Kidney (tissue), 14 donors: Measurements from ENCODE around the gene TCERG1L. TPM values are rescaled to one million over a fixed set of nuclear protein-coding genes. Genes with fewer than 3 reads are reported as not detected.

Source experiments
- DNase-seq, 5 donors: peaks; one replicate each; pipeline ENCODE4 v3.0.0-alpha.2; 2013 to 2020
- FAIRE-seq: peaks from 2 replicates; lab custom pipeline; 2012; peaks lifted over from hg19 to GRCh38; lab: Jason Lieb, UNC
- H3K27ac ChIP-seq, 2 donors: one replicate each; pipeline ENCODE4 v1.7.0; 2013; ENCODE audit warnings: low read depth in 2 of 2, low read length in 2 of 2, inconsistent platforms in 1 of 2
- H3K27me3 ChIP-seq: one replicate; pipeline ENCODE4 v1.7.1; 2013; ENCODE audit warnings: low read length, inconsistent platforms; ENCODE audit not compliant: control insufficient read depth, insufficient read depth
- H3K36me3 ChIP-seq, 3 donors: one replicate each; pipeline versions ENCODE4 v1.7.0 to v1.7.1; 2013; ENCODE audit warnings: low read length in 3 of 3, control low read depth in 1 of 3, inconsistent platforms in 1 of 3; ENCODE audit not compliant: insufficient read depth in 3 of 3, control insufficient read depth in 2 of 3
- H3K4me1 ChIP-seq, 3 donors: one replicate each; pipeline versions ENCODE4 v1.7.0 to v1.7.1; 2013; ENCODE audit warnings: low read length in 3 of 3, inconsistent platforms in 1 of 3, low read depth in 1 of 3; ENCODE audit not compliant: control insufficient read depth in 2 of 3, insufficient read depth in 2 of 3
- H3K4me3 ChIP-seq, 3 donors: one replicate each; pipeline versions ENCODE4 v1.7.0 to v1.8.1; 2013; ENCODE audit warnings: low read length in 3 of 3, control low read depth in 1 of 3, inconsistent platforms in 1 of 3
- H3K9ac ChIP-seq, 3 donors: one replicate each; pipeline versions ENCODE4 v1.7.0 to v1.7.1; 2013; ENCODE audit warnings: low read length in 3 of 3, control low read depth in 1 of 3, inconsistent platforms in 1 of 3
- H3K9me3 ChIP-seq, 3 donors: one replicate each; pipeline versions ENCODE4 v1.7.0 to v1.7.1; 2013; ENCODE audit warnings: low read length in 3 of 3, control low read depth in 1 of 3, inconsistent platforms in 1 of 3; ENCODE audit not compliant: control insufficient read depth in 2 of 3, insufficient read depth in 1 of 3
- CTCF ChIP-seq: IDR thresholded peaks from 3 replicates; pipeline ENCODE4 v1.5.1; 2012; ENCODE audit warnings: mild to moderate bottlenecking, moderate library complexity, borderline replicate concordance; ENCODE audit not compliant: insufficient read depth; ENCODE audit errors: extremely low read depth
- intact Hi-C: fragments of 100-400 bp; cut with DNase I; formaldehyde crosslinking; loops from one replicate; pipeline ENCODE4 v1.11.1; 2022
- polyA plus RNA-seq: library from polyadenylated mRNA; stranded (reverse); fragments of 350-450 nt; fragmentation: Illumina TruSeq; extraction: RNeasy Lipid Tissue Mini Kit (QIAGEN cat#74804); gene quantifications from one replicate; pipeline ENCODE4 v1.2.3, GENCODE V29; 2014; ENCODE audit warnings: low read depth, low replicate concordance; ENCODE audit not compliant: insufficient read depth
- total RNA-seq: library from RNA; stranded (reverse); fragmentation: NEBNext Ultra II Directional; extraction: Animal tissue kit (Norgen Biotek cat#: 25700); gene quantifications from one replicate; pipeline ENCODE4 v1.2.1, GENCODE V29; 2021
- donor health status: control.
- donor health status: control.
- donor health status: control.
- donor health status: control.
- donor health status: control.
- donor health status: DM: yes; HTN: yes; CAD: no.
- donor health status: Normal renal cell carcinoma (clear cell type).

The TCERG1L gene
- total and polyA plus RNA-seq, 2 donors from 2014 or later: not detected

GRCh38 chr10:131198401-131198800 lies 113.1 kb downstream of the TCERG1L start:
- no peak for TF ChIP-seq CTCF
- intact Hi-C loops: no loop called here
- no peak overlapping the region for H3K4me3 ChIP-seq
- peaks cover 0 to 2% (median 0%) of the 10 kb centered on the region in 3 donors for H3K9me3 ChIP-seq
- FAIRE-seq: no peak
- peak in 1 of 5 donors; percentile 25 for DNase-seq
- no peaks in the 10 kb centered on the region for H3K27me3 ChIP-seq
- H3K36me3 ChIP-seq: no peaks in the 10 kb centered on the region
- no peaks in the 10 kb centered on the region for H3K4me1 ChIP-seq
- H3K27ac ChIP-seq: no peak overlapping the region
- no peak overlapping the region for H3K9ac ChIP-seq

- no peak for TF ChIP-seq CTCF
- H3K27me3 ChIP-seq: no peaks in the 10 kb centered on the region
- H3K27ac ChIP-seq: no peak overlapping the region
- H3K9me3 ChIP-seq: peaks cover 0 to 4% (median 2%) of the 10 kb centered on the region in 3 donors
- H3K4me1 ChIP-seq: no peaks in the 10 kb centered on the region
- DNase-seq (peak in 1 of 5 donors; percentile 39), FAIRE-seq (no peak)
- no peak overlapping the region for H3K4me3 ChIP-seq
- intact Hi-C loops: no loop called here
- H3K9ac ChIP-seq: no peak overlapping the region
- H3K36me3 ChIP-seq: no peaks in the 10 kb centered on the region
Observed at GRCh38 chr10:131196176-131196885, 115.2 kb downstream of the TCERG1L start.

GRCh38 chr10:131195558-131196159 lies 115.9 kb downstream of the TCERG1L start:
- H3K4me3 ChIP-seq: no peak overlapping the region
- H3K27ac ChIP-seq: no peak overlapping the region
- no peaks in the 10 kb centered on the region for H3K36me3 ChIP-seq
- FAIRE-seq (no peak), DNase-seq (peak in 1 of 5 donors; percentile 46)
- H3K9me3 ChIP-seq: peaks cover 0 to 4% (median 2%) of the 10 kb centered on the region in 3 donors
- H3K4me1 ChIP-seq: no peaks in the 10 kb centered on the region
- no peaks in the 10 kb centered on the region for H3K27me3 ChIP-seq
- intact Hi-C loops: no loop called here
- no peak overlapping the region for H3K9ac ChIP-seq
- TF ChIP-seq CTCF: no peak
